GM18498 (cell line): Measurements from ENCODE around the gene ABCA4.
"Not testable (repeated sequence)": the region's sequence is repeated elsewhere in the genome, so short reads cannot be mapped to it uniquely, and the experiment has no call there.

Source experiments
- ATAC-seq: cut with Tn5 transposase; IDR thresholded peaks from one replicate; pipeline ENCODE4 v1.9.1; 2021; ENCODE audit warnings: mild to moderate bottlenecking, moderate library complexity; ENCODE audit not compliant: unreplicated experiment

ABCA4 gene

DNA sequence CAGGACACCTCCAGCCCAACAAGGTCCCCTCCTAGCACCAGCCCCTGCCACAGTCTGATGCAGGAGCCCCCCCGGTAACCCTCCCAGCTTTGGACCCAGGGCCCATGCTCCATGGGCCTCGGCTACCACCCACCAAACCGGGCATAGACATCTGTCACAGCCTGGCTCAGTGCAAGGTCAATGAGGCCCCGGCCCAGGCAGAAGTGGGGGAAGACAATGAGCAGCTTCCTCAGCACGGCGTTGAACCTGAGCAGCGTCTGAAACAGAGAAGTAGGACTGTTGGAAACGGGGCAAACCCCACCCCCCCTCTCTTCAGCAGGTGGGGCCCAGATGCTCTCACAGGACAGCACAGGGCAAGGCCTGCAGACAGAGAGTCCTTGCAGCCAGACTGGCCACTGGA, 109.8 kb downstream of the ABCA4 start:
- ATAC-seq: no peak

DNA sequence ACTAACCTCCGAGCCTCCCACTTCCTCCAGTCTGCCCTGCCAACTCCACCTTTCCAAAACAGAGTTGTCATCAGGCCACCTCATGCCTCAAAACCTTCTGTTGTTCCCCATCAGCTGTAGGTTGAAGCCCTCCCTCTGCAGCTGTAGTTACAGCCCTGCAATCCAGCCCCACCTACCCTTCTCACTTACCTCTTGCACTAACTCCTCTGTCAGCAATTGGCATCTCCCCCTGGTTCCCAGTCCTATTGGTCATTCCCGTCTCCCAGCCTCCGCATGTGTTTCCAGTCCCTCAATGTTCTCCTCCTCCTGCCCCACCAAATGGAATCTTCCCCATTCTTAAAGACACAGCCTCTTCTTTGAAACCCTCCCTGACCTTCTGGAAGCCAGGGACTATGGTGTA, 111.6 kb downstream of the ABCA4 start:
- no peak for ATAC-seq

GRCh38 chr1:94006604-94007003, 114.3 kb downstream of the ABCA4 start:
- ATAC-seq: no peak

GRCh38 chr1:94004924-94005323, 116.0 kb downstream of the ABCA4 start:
- no peak for ATAC-seq

DNA sequence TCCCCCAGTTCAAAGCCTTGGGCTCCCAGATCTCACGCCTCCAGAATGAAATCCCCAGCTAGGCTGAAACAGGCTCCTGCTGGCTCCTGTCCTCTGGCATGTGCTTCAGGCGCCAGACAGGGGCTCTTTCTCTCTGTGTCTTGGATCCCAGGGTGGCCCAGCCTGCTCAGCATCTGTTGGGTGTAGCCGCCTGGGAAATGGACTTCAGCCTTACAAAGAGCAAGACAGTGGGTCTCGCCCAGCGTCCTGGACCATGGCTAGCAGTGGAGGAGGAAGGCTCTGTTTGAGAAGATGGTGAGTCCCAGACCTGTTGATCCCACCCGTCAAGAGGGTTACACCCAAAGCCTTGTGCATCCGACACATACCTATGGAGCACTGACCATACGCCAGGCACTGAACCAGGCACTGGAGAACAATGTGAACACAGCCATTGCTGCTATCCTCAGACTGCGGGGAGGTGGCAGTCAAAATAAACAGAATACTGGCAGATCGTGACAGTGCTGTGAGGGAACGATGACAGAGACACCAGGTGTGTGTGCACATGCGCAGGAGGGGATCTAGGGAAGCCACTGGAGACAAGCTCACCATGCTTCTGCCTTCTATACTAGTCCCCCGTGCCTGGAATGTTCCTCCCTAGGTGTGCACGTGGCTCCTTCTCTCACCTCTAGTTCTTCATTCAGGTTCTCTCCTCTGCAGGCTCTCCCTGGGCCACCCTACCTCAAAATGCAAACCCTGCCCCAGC, 118.7 kb downstream of the ABCA4 start:
- no peak for ATAC-seq

DNA sequence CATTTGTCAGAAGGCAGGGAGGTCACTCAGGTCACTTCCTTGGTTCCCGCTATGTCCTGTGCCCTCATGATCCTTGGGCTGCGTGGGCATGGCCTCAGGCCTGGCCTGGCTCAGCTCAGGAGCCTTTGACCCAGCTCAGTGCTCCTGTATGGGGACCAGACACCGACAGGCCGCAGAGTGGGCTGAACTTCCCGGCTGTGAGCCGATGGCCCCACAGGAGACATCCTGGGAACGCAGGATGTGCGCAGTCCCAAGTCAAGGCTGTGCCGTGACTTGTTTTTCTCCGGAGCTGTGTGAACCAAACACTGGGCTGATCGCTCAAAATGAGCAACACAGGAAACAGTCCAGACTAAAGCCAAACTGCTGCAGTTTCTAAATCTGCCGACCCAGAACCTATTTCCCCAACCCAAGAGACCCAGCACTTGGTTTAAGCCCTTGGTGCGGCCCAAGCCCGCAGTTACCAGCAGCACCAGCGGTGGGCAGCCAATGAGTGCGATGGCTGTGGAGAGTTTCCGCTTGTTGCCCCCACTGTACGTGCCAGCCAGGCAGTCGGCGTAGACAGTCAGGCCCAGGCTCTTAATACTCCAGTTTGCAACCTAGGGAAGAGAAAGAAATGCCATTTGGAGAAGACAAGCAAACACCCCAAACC, 119.4 kb downstream of the ABCA4 start:
- no peak for ATAC-seq

- ATAC-seq: no peak
Measured at GRCh38 chr1:94000510-94001282, 120.3 kb downstream of the ABCA4 start.

- ATAC-seq: no peak
Measured at GRCh38 chr1:93999840-94000415, 121.0 kb downstream of the ABCA4 start.

- not testable (repeated sequence) for ATAC-seq
Measured at GRCh38 chr1:93998532-93998931, 122.4 kb downstream of the ABCA4 start.

- no peak for ATAC-seq
Measured at GRCh38 chr1:93997756-93998155, 123.2 kb downstream of the ABCA4 start.

GRCh38 chr1:93995837-93996536, 125.0 kb downstream of the ABCA4 start:
- no peak for ATAC-seq

DNA sequence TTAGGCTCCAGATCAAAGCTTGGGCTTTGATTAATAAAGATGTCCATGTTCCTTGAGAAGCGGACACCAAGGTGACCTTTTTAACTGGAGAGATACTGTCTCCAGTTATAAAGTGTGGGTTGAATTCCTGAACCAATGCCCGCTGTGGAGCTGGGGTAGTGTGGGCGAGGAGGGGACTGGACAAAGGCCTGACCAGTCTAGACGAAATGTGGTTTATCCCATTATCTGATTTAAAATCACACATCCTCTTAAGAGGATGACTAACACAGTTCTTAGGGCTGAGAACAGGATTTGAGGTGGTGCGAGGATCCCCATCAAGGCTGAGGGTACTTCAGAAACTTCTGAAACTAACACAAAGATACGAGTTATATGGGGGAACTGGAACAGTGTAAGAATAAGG, 127.2 kb downstream of the ABCA4 start:
- ATAC-seq: no peak

- ATAC-seq: no peak
Measured at GRCh38 chr1:93992954-93993353, 128.0 kb downstream of the ABCA4 start.

DNA sequence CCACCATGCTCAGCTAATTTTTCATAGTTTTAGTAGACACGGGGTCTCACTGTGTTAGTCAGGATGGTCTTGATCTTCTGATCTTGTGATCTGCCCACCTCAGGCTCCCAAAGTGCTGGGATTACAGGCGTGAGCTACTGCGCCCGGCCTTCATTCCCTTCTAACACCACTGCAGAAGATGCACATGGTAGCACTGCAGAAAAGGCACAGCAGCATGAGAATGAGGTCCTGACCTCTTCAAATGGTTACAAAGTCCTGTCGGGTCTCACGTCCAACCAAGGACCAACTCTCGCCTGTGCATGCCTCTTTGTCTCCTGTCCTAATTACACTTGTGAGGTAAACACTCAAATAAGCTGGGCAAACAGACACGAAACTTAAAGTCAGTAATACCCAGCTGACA, 128.8 kb downstream of the ABCA4 start:
- ATAC-seq: no peak

- no peak for ATAC-seq
Measured at GRCh38 chr1:93991271-93991670, 129.7 kb downstream of the ABCA4 start.

DNA sequence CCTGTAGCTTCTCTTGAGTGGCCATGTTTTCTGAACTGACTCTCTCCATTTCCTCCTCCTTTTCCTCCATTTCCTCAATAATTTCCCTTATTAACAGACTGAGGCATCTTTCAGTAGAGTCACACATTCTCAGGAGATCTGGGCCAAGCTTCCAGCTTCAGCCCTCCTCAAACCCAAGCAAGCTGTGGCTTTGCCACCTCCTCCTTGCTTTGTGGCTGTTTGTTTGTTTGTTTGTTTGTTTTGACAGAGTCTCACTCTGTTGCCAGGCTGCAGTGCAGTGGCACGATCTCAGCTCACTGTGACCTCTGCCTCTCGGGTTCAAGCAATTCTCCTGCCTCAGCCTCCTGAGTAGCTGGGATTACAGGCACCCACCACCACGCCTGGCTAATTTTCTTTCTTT, 130.5 kb downstream of the ABCA4 start:
- ATAC-seq: not testable (repeated sequence)

DNA sequence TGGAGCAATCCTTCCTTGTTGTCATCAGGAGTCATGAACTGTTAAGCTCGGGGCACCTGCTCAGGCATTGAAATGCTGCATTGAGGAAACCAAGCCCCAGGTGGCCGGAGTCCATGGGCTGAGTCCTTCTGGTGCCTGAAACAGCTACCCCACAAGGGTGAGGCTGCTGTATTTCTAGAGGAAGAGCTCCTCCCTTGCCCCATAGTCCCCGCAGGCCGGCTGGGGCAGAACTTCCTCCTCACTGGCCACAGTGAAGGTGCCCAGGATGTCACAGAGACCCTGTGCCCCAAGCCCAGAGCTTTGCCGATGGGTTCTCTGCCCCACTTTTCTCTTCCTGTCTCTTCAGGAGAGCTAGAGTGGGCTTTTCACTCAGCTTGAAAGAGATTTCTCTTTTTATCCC, 130.9 kb downstream of the ABCA4 start:
- no peak for ATAC-seq

DNA sequence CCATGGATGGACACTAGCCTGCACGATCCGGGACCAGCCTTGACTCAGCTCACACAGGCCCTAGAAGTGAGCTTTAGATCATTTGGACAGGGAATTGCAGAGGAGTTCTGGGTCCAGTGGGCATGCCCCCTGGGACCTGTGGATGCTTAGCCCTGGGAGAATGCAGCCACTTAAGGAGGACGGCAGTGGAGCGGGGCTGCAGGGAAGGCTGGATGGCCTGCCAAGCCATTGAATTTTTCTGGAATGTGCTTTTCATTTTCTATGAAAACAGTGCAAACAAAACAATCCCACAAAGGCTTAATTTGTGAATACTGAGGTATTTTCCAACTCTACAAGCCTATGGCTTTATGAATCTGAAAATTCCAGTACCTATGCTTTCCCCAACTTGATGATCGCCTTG, 131.3 kb downstream of the ABCA4 start:
- ATAC-seq: no peak

DNA sequence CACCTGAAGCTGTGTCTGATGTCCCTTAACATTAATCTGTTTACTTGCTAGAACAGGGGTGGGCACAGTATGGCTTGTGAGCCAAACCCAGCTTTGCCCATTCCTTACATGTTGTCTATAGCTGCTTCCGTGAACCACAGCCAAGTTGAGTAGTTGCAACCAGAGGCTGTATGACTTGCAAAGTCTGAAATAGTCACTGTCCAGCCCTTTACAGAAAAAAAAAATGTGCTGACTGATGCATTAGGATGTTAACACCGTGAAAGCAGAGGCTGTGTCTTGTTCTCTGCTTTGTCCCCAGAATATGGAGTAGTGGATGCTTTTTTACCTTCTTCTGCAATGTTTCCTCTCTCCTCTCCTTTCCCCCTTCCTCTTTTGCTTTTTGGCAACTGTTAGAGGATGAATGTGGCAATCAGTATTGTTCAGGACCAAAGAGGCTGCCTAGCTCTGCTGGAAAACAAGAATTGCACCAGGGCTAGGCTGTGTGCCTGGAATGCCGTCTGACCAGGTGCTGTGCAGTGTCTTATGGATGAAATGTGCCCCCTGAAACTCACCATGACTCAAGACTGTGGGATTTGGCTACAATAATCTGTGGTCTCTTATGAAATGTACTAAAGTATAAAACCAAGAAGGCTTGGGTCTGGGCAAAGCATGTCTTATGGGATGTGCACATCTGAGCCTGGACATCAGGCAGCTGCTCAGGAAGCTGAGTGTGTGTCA, 132.2 kb downstream of the ABCA4 start:
- ATAC-seq: no peak

- no peak for ATAC-seq
Measured at GRCh38 chr1:93981274-93981667, 139.7 kb downstream of the ABCA4 start.
